A549 (cell line): ENCODE data around the gene IKBKG.
"Not testable (repeated sequence)": the region's sequence is repeated elsewhere in the genome, so short reads cannot be mapped to it uniquely, and the experiment has no call there.

ENCODE experiments used
- CHD2 ChIP-seq: fragments of 150-350 bp; IDR thresholded peaks from 2 replicates; pipeline ENCODE4 v1.6.1; 2014; ENCODE audit warnings: low read length; ENCODE audit not compliant: partially characterized antibody
- CTCF ChIP-seq: fragments of >200 bp; sonication (Bioruptor Twin); formaldehyde crosslinking; IDR thresholded peaks from 3 replicates; pipeline ENCODE4 v1.5.1; 2016
- E2F6 ChIP-seq: IDR thresholded peaks from 2 replicates; pipeline ENCODE4 v1.6.1; 2012; ENCODE audit warnings: low read depth, borderline replicate concordance
- FOSL2 ChIP-seq, 2 experiments: fragments of 450-650 bp in 1 of 2; fragments of >200 bp in 1 of 2; sonication (Bioruptor Twin) in 1 of 2; formaldehyde crosslinking; IDR thresholded peaks; 2 replicates each; pipeline versions ENCODE4 v1.5.0 to v1.6.1; 2016 to 2020; ENCODE audit warnings: mild to moderate bottlenecking in 1 of 2, moderate library complexity in 1 of 2
- POLR2A ChIP-seq: IDR thresholded peaks from 2 replicates; pipeline ENCODE4 v1.6.1; 2012; ENCODE audit warnings: mild to moderate bottlenecking, low read length
- REST ChIP-seq: fragments of 200-600 bp; sonication (generic); IDR thresholded peaks from 2 replicates; pipeline ENCODE4 v1.6.1; 2016; ENCODE audit warnings: antibody characterized with exemption, mild to moderate bottlenecking, moderate library complexity

GRCh38 chrX:154590415-154590814 is 43.0 kb downstream of the IKBKG start:
- not testable (repeated sequence) for TF ChIP-seq CHD2; REST; POLR2A; E2F6; CTCF; FOSL2 (IDR thresholded peaks at IDR 0.05); FOSL2 (CRISPR knock-in tag; IDR thresholded peaks at IDR 0.05)
